Coronary artery (tissue), 2 donors: ENCODE results near the gene HMCN1.

Source experiments
- DNase-seq: peaks from one replicate; pipeline ENCODE4 v3.0.0-alpha.2; 2017; ENCODE audit warnings: low spot score
- H3K27ac ChIP-seq, 2 donors: fragments of 200-600 bp; sonication (generic); one replicate each; pipeline ENCODE4 v1.5.1; 2016 to 2019
- H3K4me3 ChIP-seq: fragments of 200-600 bp; sonication (generic); 2 replicates; pipeline ENCODE4 v1.5.1; 2016; ENCODE audit warnings: mild to moderate bottlenecking, moderate library complexity
- CTCF ChIP-seq: fragments of 200-600 bp; sonication (generic); IDR thresholded peaks from one replicate; pipeline ENCODE4 v1.5.1; 2019; ENCODE audit warnings: antibody characterized with exemption

Gene HMCN1

GRCh38 chr1:185914089-185914488 is 179.9 kb downstream of the HMCN1 start:
- no peak overlapping the region for H3K27ac ChIP-seq
- DNase-seq, result no peak
- H3K4me3 ChIP-seq, result no peak overlapping the region
- TF ChIP-seq CTCF, result no peak

GRCh38 chr1:185916861-185917260 is 182.7 kb downstream of the HMCN1 start:
- no peak for DNase-seq
- Histone ChIP-seq H3K27ac (no peak overlapping the region), H3K4me3 (no peak overlapping the region)
- TF ChIP-seq CTCF, result no peak

GRCh38 chr1:185917646-185918045 is 183.5 kb downstream of the HMCN1 start:
- no peak for DNase-seq
- no peak for TF ChIP-seq CTCF
- Histone ChIP-seq H3K27ac (no peak overlapping the region), H3K4me3 (no peak overlapping the region)

- Histone ChIP-seq H3K27ac (no peak overlapping the region), H3K4me3 (no peak overlapping the region)
- no peak for DNase-seq
- no peak for TF ChIP-seq CTCF
Measured at GRCh38 chr1:185920602-185921001, 186.4 kb downstream of the HMCN1 start.

- no peak overlapping the region for H3K4me3 ChIP-seq
- DNase-seq, result no peak
- TF ChIP-seq CTCF, result no peak
- no peak overlapping the region for H3K27ac ChIP-seq
Measured at GRCh38 chr1:185921636-185922035, 187.4 kb downstream of the HMCN1 start.

- no peak for DNase-seq
- Histone ChIP-seq H3K4me3 (no peak overlapping the region), H3K27ac (peak overlapping the region; percentile 46 to 57)
- no peak for TF ChIP-seq CTCF
Measured at GRCh38 chr1:185926588-185926987, 192.4 kb downstream of the HMCN1 start.

- TF ChIP-seq CTCF, result no peak
- Histone ChIP-seq H3K4me3 (no peak overlapping the region), H3K27ac (peak overlapping the region in 1 of 2 donors; percentile 44)
- no peak for DNase-seq
Measured at GRCh38 chr1:185929776-185930175, 195.6 kb downstream of the HMCN1 start.
